HepG2 (cell line): ENCODE measurements around the gene CALD1. TPM values are rescaled to one million over a fixed set of nuclear protein-coding genes. Genes with fewer than 3 reads are reported as not detected.
A peak's percentile ranks its signal among the peaks of the same experiment; 100 is the strongest.

Experiments used
- ATAC-seq: fragments of 200-7000 bp; cut with Tn5 transposase; 3 replicates; pipeline ENCODE4 v1.9.1; 2020; ENCODE audit warnings: mild to moderate bottlenecking, moderate library complexity
- BruUV-seq: library from RNA; stranded (reverse); fragments of 400-500 nt; replicated peaks from 2 replicates; lab custom pipeline; 2021; lab: Mats Ljungman, UMichigan
- CTCF ChIA-PET: fragments of 300-600 bp; formaldehyde crosslinking; extraction: SDS; loops from one replicate; lab custom pipeline; 2021; ENCODE audit warnings: low total read pairs, inconsistent platforms, low intra/inter-chr PET ratio; lab: Yijun Ruan, JAX
- POLR2A ChIA-PET: fragments of 350-600 bp; sonication (Branson Sonifier 250); formaldehyde crosslinking; loops from one replicate; lab custom pipeline; 2020; ENCODE audit warnings: antibody characterized with exemption, inconsistent platforms; lab: Yijun Ruan, JAX
- DNase-seq: peaks from one replicate; pipeline ENCODE4 v3.0.0-alpha.2; 2015; ENCODE audit warnings: low spot score
- FAIRE-seq: peaks from 3 replicates; lab custom pipeline; 2011; peaks lifted over from hg19 to GRCh38; lab: Jason Lieb, UNC
- H2AFZ ChIP-seq: one replicate; pipeline ENCODE4 v1.6.1; 2011; ENCODE audit warnings: low read length, inconsistent platforms
- H3K27ac ChIP-seq: fragments of 300-600 bp; 3 replicates; pipeline ENCODE4 v1.8.0; 2011; ENCODE audit warnings: mixed run types, mild to moderate bottlenecking, mixed read lengths, low read length, inconsistent platforms; ENCODE audit not compliant: insufficient read depth; ENCODE audit errors: extremely low read length
- H3K27me3 ChIP-seq, 2 experiments: fragments of 200-600 bp in 1 of 2; 2 replicates in 1 of 2; 3 replicates in 1 of 2; pipeline versions ENCODE4 v1.6.0 to v1.8.0; 2011; ENCODE audit warnings: low read length in 2 of 2, mild to moderate bottlenecking in 2 of 2, moderate library complexity in 2 of 2, inconsistent platforms in 1 of 2; ENCODE audit not compliant: insufficient read depth in 2 of 2, control insufficient read depth in 1 of 2
- H3K36me3 ChIP-seq, 2 experiments: fragments of 200-600 bp in 1 of 2; replicated peaks in 1 of 2; 2 replicates in 1 of 2; 3 replicates in 1 of 2; pipeline versions ENCODE4 v1.5.1 to v1.8.0; 2011; ENCODE audit warnings: low read length in 2 of 2, inconsistent platforms in 1 of 2; ENCODE audit not compliant: insufficient read depth in 2 of 2, control insufficient read depth in 1 of 2
- H3K4me1 ChIP-seq: 2 replicates; pipeline ENCODE4 v1.5.1; 2012; ENCODE audit warnings: low read length, inconsistent platforms; ENCODE audit not compliant: insufficient read depth
- H3K4me2 ChIP-seq: 2 replicates; pipeline ENCODE4 v1.6.0; 2011; ENCODE audit warnings: low read depth, low read length, inconsistent platforms
- H3K4me3 ChIP-seq, 3 experiments: fragments of 200-600 bp in 1 of 3; sonication (generic), shearing (Covaris generic) in 1 of 3; replicated peaks in 1 of 3; 2 replicates each; pipeline ENCODE4 v1.5.1; 2011 to 2016; ENCODE audit warnings: low read length in 3 of 3, inconsistent platforms in 2 of 3, low read depth in 2 of 3, mild to moderate bottlenecking in 2 of 3, control low read depth in 1 of 3, mixed read lengths in 1 of 3; ENCODE audit not compliant: insufficient read depth in 1 of 3
- H3K79me2 ChIP-seq: one replicate; pipeline ENCODE4 v1.6.1; 2011; ENCODE audit warnings: low read length, inconsistent platforms; ENCODE audit not compliant: insufficient read depth
- H3K9ac ChIP-seq: 2 replicates; pipeline ENCODE4 v1.6.0; 2011; ENCODE audit warnings: mild to moderate bottlenecking, low read depth, low read length, inconsistent platforms; ENCODE audit not compliant: insufficient read depth
- H3K9me3 ChIP-seq: 2 replicates; pipeline ENCODE4 v1.5.1; 2012; ENCODE audit warnings: mild to moderate bottlenecking, low read length
- H4K20me1 ChIP-seq: 2 replicates; pipeline ENCODE4 v1.6.0; 2011; ENCODE audit warnings: inconsistent platforms, mild to moderate bottlenecking, low read length, moderate library complexity; ENCODE audit not compliant: insufficient read depth
- JUND ChIP-seq: sonication (generic); formaldehyde crosslinking; IDR thresholded peaks from 2 replicates; pipeline ENCODE4 v1.8.0; 2022; ENCODE audit warnings: mild to moderate bottlenecking, missing genetic modification reagents
- KLF6 ChIP-seq: IDR thresholded peaks from 2 replicates; pipeline ENCODE4 v1.8.0; 2016; ENCODE audit warnings: missing biosample characterization, missing genetic modification reagents
- KLF9 ChIP-seq: IDR thresholded peaks from 2 replicates; pipeline ENCODE4 v1.6.1; 2016; ENCODE audit warnings: low read depth
- MAFK ChIP-seq, 2 experiments: IDR thresholded peaks in 1 of 2; conservative IDR thresholded peaks in 1 of 2; 2 replicates each; pipeline ENCODE4 v1.6.1; 2011; ENCODE audit warnings: improper control_type of control experiment in 2 of 2, low read length in 2 of 2
- MBNL3 ChIP-seq: fragments of 250-450 bp; sonication (Bioruptor Pico); conservative IDR thresholded peaks from 2 replicates; pipeline ENCODE4 v1.8.0; 2022; ENCODE audit warnings: mild to moderate bottlenecking, inconsistent platforms
- POLR2AphosphoS5 ChIP-seq: IDR thresholded peaks from 2 replicates; pipeline ENCODE4 v1.6.1; 2012; ENCODE audit warnings: low read depth, low read length
- WIZ ChIP-seq: sonication (generic); formaldehyde crosslinking; IDR thresholded peaks from 2 replicates; pipeline ENCODE4 v1.5.1; 2020; ENCODE audit warnings: mild to moderate bottlenecking, missing genetic modification reagents
- ZNF20 ChIP-seq: sonication (generic); formaldehyde crosslinking; IDR thresholded peaks from 2 replicates; pipeline ENCODE4 v1.4.0; 2020; ENCODE audit warnings: mild to moderate bottlenecking, moderate library complexity, missing genetic modification reagents
- ZNF451 ChIP-seq: sonication (generic); formaldehyde crosslinking; IDR thresholded peaks from 2 replicates; pipeline ENCODE4 v1.5.0; 2020; ENCODE audit warnings: mild to moderate bottlenecking, missing genetic modification reagents
- ZNF780A ChIP-seq: sonication (generic); formaldehyde crosslinking; IDR thresholded peaks from 2 replicates; pipeline ENCODE4 v1.8.0; 2022; ENCODE audit warnings: mild to moderate bottlenecking, missing genetic modification reagents, moderate library complexity
- WGBS: methylation state at CpG from one replicate; pipeline ENCODE4 v1.1.6; 2017; ENCODE audit warnings: low lambda C conversion rate; 5-methylcytosine and 5-hydroxymethylcytosine counted together
- in situ Hi-C: cut with HindIII; loops from 2 replicates; pipeline ENCODE4 v1.10.0; 2017; ENCODE audit warnings: low pct_unique_long_range_greater_than_20kb; ENCODE audit not compliant: extremely low pct_ligation_motif_present
- intact Hi-C: fragments of 100-400 bp; cut with micrococcal nuclease; formaldehyde crosslinking; loops from one replicate; pipeline ENCODE4 v1.10.0; 2022; ENCODE audit not compliant: unreplicated experiment
- polyA plus RNA-seq, 8 experiments: library from polyadenylated mRNA; depleted of rRNA in 3 of 8; stranded (reverse) in 7 of 8; unstranded in 1 of 8; fragments of >200 nt; fragmentation: Illumina TruSeq in 4 of 8; extraction: Trizol in 4 of 8; gene quantifications; 2 replicates each; pipeline versions ENCODE4 v1.2.1 to v1.2.3, GENCODE V29; 2011 to 2016; ENCODE audit warnings: low read depth in 4 of 8, missing spikeins in 1 of 8, mixed read lengths in 1 of 8; ENCODE audit not compliant: insufficient read depth in 1 of 8
- total RNA-seq, 5 experiments: library from RNA; depleted of rRNA; stranded (reverse); fragments of >200 nt; fragmentation: Illumina TruSeq; extraction: Trizol; gene quantifications; 2 replicates each; pipeline ENCODE4 v1.2.3, GENCODE V29; 2016; ENCODE audit warnings: low read depth in 1 of 5
- TF ChIP-seq, protein P1 (sequence below): sonication (generic); formaldehyde crosslinking; IDR thresholded peaks from 2 replicates; pipeline ENCODE4 v1.4.0; 2020; ENCODE audit warnings: missing genetic modification reagents
- TF ChIP-seq, protein P2 (sequence below): sonication (generic); formaldehyde crosslinking; IDR thresholded peaks from 2 replicates; pipeline ENCODE4 v1.8.0; 2022; ENCODE audit warnings: mild to moderate bottlenecking, missing genetic modification reagents; ENCODE audit not compliant: insufficient replicate concordance
- TF ChIP-seq, protein P3 (sequence below): sonication (generic); formaldehyde crosslinking; conservative IDR thresholded peaks from 2 replicates; pipeline ENCODE4 v1.4.0; 2020; ENCODE audit warnings: mild to moderate bottlenecking, missing genetic modification reagents, moderate library complexity

The CALD1 gene
- total and polyA plus RNA-seq, 2 of the 13 experiments (the other 11 are each of a cell fraction or from before 2014, with no cell fraction given) = 53.0 to 112 TPM

- TF ChIP-seq, protein P1, sequence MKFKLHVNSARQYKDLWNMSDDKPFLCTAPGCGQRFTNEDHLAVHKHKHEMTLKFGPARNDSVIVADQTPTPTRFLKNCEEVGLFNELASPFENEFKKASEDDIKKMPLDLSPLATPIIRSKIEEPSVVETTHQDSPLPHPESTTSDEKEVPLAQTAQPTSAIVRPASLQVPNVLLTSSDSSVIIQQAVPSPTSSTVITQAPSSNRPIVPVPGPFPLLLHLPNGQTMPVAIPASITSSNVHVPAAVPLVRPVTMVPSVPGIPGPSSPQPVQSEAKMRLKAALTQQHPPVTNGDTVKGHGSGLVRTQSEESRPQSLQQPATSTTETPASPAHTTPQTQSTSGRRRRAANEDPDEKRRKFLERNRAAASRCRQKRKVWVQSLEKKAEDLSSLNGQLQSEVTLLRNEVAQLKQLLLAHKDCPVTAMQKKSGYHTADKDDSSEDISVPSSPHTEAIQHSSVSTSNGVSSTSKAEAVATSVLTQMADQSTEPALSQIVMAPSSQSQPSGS (CRISPR knock-in tag) = peak; percentile 79; the same call in 1 of the 2 replicates
- TF ChIP-seq ZNF451 (CRISPR knock-in tag) (0 out of 2 replicates have a peak, but pooled peaks have one; percentile 48), KLF6 (CRISPR knock-in tag) (0 out of 2 replicates have a peak, but pooled peaks have one; percentile 53), ZNF20 (CRISPR knock-in tag) (no peak), MAFK (conservative IDR thresholded peaks at IDR 0.05 in 1 of 2, IDR thresholded peaks at IDR 0.05 in 1 of 2; ENCODE audit: low read length in 2 of 2) (no peak), ZNF780A (CRISPR knock-in tag) (no peak), JUND (CRISPR knock-in tag) (0 out of 2 replicates have a peak, but pooled peaks have one; percentile 4), POLR2AphosphoS5 (peak; percentile 71)
Observed at GRCh38 chr7:134891262-134891695, 111.8 kb downstream of the CALD1 start (continued).

GRCh38 chr7:134891696-134892678, 112.6 kb downstream of the CALD1 start:
- ChIA-PET POLR2A (interaction anchor here (0.9 to 2.4 kb wide), 7 partner anchors 8 to 279 kb away, joined by 3 to 29 read pairs (median 6); partner anchors contain the start of gene CYREN), CTCF (no interaction called here)
- intact Hi-C loops (loop anchor here (5.0 kb wide), 3 partner anchors 50 to 280 kb away; partner anchors contain the start of genes BPGM and CYREN), in situ Hi-C loops (no loop called here)
- Histone ChIP-seq H3K9ac (peak overlapping the region; percentile 72), H3K79me2 (peaks cover 54% of the 10 kb centered on the region), H3K27ac (peak overlapping the region; percentile 84), H3K4me2 (peak overlapping the region; percentile 95), H3K36me3 (0 out of 5 replicates have a peak, but pooled peaks cover 0 to 4% of the 10 kb centered on the region in 2 experiments), H3K9me3 (peaks cover 11% of the 10 kb centered on the region; the same call in 1 of the 2 replicates), H3K4me3 (peak overlapping the region; percentile 70 to 85 (median 77)), H4K20me1 (peaks cover 12% of the 10 kb centered on the region; the same call in 1 of the 2 replicates), H2AFZ (peak overlapping the region; percentile 49), H3K27me3 (no peaks in the 10 kb centered on the region; a peak in 1 of 5 replicates), H3K4me1 (peaks cover 63% of the 10 kb centered on the region)
- peak; percentile 79 for ATAC-seq
- peak; percentile 81 for DNase-seq
- FAIRE-seq = peak; percentile 92
- 0% methylated on average over 14 of the region's 14 CpGs for WGBS
- BruUV-seq = TSS peak; percentile 61
- TF ChIP-seq MBNL3 (CRISPR knock-in tag) (no peak), WIZ (CRISPR knock-in tag) (0 out of 2 replicates have a peak, but pooled peaks have one; percentile 48), KLF9 (CRISPR knock-in tag) (no peak)
- TF ChIP-seq, protein P2, sequence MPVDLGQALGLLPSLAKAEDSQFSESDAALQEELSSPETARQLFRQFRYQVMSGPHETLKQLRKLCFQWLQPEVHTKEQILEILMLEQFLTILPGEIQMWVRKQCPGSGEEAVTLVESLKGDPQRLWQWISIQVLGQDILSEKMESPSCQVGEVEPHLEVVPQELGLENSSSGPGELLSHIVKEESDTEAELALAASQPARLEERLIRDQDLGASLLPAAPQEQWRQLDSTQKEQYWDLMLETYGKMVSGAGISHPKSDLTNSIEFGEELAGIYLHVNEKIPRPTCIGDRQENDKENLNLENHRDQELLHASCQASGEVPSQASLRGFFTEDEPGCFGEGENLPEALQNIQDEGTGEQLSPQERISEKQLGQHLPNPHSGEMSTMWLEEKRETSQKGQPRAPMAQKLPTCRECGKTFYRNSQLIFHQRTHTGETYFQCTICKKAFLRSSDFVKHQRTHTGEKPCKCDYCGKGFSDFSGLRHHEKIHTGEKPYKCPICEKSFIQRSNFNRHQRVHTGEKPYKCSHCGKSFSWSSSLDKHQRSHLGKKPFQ = no peak
- TF ChIP-seq, protein P3, sequence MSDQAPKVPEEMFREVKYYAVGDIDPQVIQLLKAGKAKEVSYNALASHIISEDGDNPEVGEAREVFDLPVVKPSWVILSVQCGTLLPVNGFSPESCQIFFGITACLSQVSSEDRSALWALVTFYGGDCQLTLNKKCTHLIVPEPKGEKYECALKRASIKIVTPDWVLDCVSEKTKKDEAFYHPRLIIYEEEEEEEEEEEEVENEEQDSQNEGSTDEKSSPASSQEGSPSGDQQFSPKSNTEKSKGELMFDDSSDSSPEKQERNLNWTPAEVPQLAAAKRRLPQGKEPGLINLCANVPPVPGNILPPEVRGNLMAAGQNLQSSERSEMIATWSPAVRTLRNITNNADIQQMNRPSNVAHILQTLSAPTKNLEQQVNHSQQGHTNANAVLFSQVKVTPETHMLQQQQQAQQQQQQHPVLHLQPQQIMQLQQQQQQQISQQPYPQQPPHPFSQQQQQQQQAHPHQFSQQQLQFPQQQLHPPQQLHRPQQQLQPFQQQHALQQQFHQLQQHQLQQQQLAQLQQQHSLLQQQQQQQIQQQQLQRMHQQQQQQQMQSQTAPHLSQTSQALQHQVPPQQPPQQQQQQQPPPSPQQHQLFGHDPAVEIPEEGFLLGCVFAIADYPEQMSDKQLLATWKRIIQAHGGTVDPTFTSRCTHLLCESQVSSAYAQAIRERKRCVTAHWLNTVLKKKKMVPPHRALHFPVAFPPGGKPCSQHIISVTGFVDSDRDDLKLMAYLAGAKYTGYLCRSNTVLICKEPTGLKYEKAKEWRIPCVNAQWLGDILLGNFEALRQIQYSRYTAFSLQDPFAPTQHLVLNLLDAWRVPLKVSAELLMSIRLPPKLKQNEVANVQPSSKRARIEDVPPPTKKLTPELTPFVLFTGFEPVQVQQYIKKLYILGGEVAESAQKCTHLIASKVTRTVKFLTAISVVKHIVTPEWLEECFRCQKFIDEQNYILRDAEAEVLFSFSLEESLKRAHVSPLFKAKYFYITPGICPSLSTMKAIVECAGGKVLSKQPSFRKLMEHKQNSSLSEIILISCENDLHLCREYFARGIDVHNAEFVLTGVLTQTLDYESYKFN (CRISPR knock-in tag) = peak; percentile 87
